ENCODE results near the gene TMCC2.
A peak's percentile ranks its signal among the peaks of the same experiment; 100 is the strongest.
"Not testable (repeated sequence)": the region's sequence is repeated elsewhere in the genome, so short reads cannot be mapped to it uniquely, and the experiment has no call there.

Gene TMCC2

GRCh38 chr1:205261946-205262691, 34.4 kb downstream of the TMCC2 start:
- no peak for DNase-seq

- no peak for DNase-seq
These were observed 35.0 kb downstream of the TMCC2 start for GRCh38 chr1:205262731-205263171.

GRCh38 chr1:205263580-205264190, 35.9 kb downstream of the TMCC2 start:
- DNase-seq: no peak

- DNase-seq: no peak
These were observed 39.0 kb downstream of the TMCC2 start for GRCh38 chr1:205266611-205267305.

GRCh38 chr1:205267306-205267902, 39.7 kb downstream of the TMCC2 start:
- DNase-seq: no peak

- no peak for DNase-seq
These were observed 41.3 kb downstream of the TMCC2 start for GRCh38 chr1:205268846-205269680.

GRCh38 chr1:205269711-205270110, 42.0 kb downstream of the TMCC2 start:
- DNase-seq: no peak

GRCh38 chr1:205270271-205270670, 42.5 kb downstream of the TMCC2 start:
- DNase-seq: no peak

GRCh38 chr1:205270764-205271163, 43.0 kb downstream of the TMCC2 start:
- DNase-seq: peak in 2 of 3 experiments; percentile 15 to 53

GRCh38 chr1:205271277-205271676, 43.5 kb downstream of the TMCC2 start:
- no peak for DNase-seq

GRCh38 chr1:205271745-205272144, 44.0 kb downstream of the TMCC2 start:
- DNase-seq: no peak

- DNase-seq: no peak
These were observed 44.8 kb downstream of the TMCC2 start for GRCh38 chr1:205272536-205272935.

- peak; percentile 85 to 97 (median 92) for DNase-seq
These were observed 45.8 kb downstream of the TMCC2 start for GRCh38 chr1:205273551-205273982.

GRCh38 chr1:205274041-205274691, 46.4 kb downstream of the TMCC2 start:
- DNase-seq: no peak

- peak in 2 of 3 experiments; percentile 59 to 86 for DNase-seq
These were observed 47.4 kb downstream of the TMCC2 start for GRCh38 chr1:205275133-205275532.

GRCh38 chr1:205275916-205276688, 48.4 kb downstream of the TMCC2 start:
- DNase-seq: no peak

GRCh38 chr1:205276689-205277065, 48.9 kb downstream of the TMCC2 start:
- no peak for DNase-seq

GRCh38 chr1:205279986-205280385, 52.2 kb downstream of the TMCC2 start:
- no peak for DNase-seq

- not testable (repeated sequence) for DNase-seq
These were observed 53.1 kb downstream of the TMCC2 start for GRCh38 chr1:205280666-205281395.

Data from NCI-H1417 (cell line).